Stimulated activated CD4-positive, alpha-beta T cell treated with anti-CD3 and anti-CD28 coated beads, Interleukin-1b, Interleukin-23, amount 100 ng/mL, for 48 hours (primary cell): ENCODE data around the gene ZNF726.
"Not testable (repeated sequence)": the region's sequence is repeated elsewhere in the genome, so short reads cannot be mapped to it uniquely, and the experiment has no call there.

Experiments used
- DNase-seq: peaks from one replicate; pipeline ENCODE4 v3.0.0-alpha.2; 2020

Gene ZNF726

GRCh38 chr19:23946569-23946968 lies 31.9 kb downstream of the ZNF726 start:
- no peak for DNase-seq

- no peak for DNase-seq
These were observed 34.9 kb downstream of the ZNF726 start for GRCh38 chr19:23949611-23950010.

GRCh38 chr19:23956051-23956450 lies 41.4 kb downstream of the ZNF726 start:
- no peak for DNase-seq

GRCh38 chr19:23957660-23958281 lies 43.1 kb downstream of the ZNF726 start:
- no peak for DNase-seq

DNA sequence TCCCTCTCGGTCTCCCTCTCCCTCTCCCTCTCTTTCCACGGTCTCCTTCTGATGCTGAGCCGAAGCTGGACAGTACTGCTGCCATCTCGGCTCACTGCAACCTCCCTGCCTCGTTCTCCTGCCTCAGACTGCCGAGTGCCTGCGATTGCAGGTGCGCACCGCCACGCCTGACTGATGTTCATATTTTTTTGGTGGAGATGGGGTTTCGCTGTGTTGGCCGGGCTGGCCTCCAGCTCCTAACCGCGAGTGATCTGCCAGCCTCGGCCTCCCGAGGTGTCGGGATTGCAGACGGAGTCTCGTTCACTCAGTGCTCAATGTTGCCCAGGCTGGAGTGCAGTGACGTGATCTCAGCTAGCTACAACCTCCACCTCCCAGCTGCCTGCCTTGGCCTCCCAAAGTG lies 48.7 kb downstream of the ZNF726 start:
- not testable (repeated sequence) for DNase-seq

DNA sequence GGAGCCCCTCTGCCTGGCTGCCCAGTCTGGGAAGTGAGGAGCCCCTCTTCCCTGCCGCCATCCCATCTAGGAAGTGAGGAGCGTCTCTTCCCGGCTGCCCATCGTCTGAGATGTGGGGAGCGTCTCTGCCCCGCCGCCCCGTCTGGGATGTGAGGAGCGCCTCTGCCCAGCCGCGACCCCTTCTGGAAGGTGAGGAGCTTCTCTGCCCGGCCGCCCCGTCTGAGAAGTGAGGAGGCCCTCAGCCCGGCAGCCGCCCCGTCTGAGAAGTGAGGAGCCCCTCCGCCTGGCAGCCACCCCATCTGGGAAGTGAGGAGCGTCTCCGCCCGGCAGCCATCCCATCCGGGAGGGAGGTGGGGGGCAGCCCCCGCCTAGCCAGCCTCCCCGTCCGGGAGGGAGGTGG lies 49.2 kb downstream of the ZNF726 start:
- not testable (repeated sequence) for DNase-seq

DNA sequence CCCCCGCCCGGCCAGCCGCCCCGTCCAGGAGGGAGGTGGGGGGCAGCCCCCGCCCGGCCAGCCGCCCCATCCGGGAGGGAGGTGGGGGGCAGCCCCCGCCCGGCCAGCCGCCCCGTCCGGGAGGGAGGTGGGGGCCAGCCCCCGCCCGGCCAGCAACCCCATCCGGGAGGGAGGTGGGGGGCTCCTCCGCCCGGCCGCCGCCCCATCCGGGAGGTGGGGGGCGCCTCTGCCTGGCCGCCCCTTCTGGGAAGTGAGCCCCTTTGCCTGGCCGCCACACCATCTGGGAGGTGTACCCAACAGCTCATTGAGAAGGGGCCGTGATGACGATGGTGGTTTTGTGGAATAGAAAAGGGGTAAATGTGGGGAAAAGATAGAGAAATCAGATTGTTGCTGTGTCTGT lies 49.6 kb downstream of the ZNF726 start:
- not testable (repeated sequence) for DNase-seq

GRCh38 chr19:23969630-23970029 lies 54.9 kb downstream of the ZNF726 start:
- no peak for DNase-seq

GRCh38 chr19:23971598-23971997 lies 56.9 kb downstream of the ZNF726 start:
- no peak for DNase-seq

DNA sequence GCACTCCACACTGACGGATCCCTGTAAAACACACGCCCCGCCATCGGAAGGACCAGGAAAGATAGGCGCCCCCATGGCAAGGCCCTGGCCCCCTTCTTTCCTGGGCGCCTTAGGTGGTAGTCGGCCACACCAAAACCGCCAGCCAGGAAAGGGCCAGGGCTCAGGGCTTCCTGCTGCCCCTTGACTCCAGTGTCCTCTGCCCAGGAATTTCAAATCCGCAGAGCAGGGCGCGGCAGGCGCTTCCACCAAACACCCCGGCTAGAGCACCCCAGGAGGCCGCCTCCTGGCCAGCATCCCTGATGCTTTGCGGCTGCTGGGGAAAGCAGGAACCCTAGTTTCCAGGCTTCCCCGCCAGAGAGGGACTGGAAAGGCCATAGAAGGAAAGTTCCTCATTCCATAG lies 57.5 kb downstream of the ZNF726 start:
- DNase-seq, result no peak

GRCh38 chr19:23974941-23975340 lies 60.3 kb downstream of the ZNF726 start:
- no peak for DNase-seq

- not testable (repeated sequence) for DNase-seq
These were observed 61.9 kb downstream of the ZNF726 start for GRCh38 chr19:23976631-23977030.

DNA sequence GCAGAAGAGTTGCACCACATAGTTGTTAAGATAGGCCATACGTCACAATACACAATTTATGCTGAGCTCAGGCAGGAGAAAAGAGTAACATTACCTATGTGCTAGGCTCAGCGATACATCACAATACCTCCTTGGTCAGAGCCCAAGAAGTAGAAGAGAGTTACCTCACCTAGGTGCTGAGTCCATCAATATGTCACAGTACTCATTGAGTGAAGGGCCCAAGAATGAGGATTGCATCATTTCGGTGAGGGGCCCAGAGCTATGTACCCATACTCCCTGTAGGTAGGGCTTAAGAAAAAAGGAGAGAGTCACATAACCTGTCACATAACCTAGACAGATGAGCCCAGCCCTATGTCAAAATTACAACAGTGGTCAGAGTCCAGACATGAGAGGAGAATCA lies 62.6 kb downstream of the ZNF726 start:
- not testable (repeated sequence) for DNase-seq

DNA sequence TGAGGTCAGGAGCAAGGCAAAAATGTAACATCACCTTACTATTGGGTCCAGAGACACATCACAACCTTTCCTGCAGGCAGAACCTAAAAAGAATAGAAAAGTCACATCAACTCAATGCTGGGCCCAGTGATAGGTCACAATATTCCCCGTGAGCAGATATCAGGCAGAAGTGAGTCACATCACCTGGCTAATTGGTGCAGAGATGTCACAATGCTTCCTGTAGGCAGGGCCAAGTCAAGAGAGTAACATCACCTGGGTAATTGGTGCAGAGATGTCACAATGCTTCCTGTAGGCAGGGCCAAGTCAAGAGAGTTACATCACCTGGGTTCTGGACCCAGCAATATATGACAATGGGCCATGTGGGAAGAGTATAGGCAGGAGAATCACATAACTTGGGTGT lies 63.4 kb downstream of the ZNF726 start:
- no peak for DNase-seq

DNA sequence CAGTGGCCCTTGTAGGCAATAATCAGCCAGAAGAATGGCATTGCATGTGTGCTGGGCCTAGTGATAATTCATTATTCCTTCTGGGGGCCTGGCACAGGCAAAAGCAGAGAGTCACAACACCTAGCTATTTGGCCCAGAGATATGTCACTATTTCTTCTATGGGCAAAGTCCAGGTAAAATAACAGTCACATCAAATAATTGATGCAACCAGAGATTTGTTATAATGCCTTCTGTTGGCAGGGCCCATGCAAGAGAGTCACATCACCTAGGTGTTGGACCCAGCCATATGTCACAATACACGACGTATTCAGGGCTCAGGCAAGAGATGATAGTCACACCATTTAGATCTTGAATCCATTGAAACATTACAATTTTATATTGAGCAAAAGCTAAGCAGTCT lies 66.1 kb downstream of the ZNF726 start:
- no peak for DNase-seq

- no peak for DNase-seq
These were observed 67.2 kb downstream of the ZNF726 start for GRCh38 chr19:23981863-23982262.

GRCh38 chr19:23983406-23983805 lies 68.7 kb downstream of the ZNF726 start:
- DNase-seq, result no peak
